NCI-H345 treated with DMSO at 0.1 percent for 48 hours (cell line): ENCODE measurements around the gene SZRD1.

Experiments
- DNase-seq: peaks from one replicate; lab custom pipeline; 2025; ENCODE audit not compliant: unreplicated experiment; lab: John Stamatoyannopoulos, UW

SZRD1 gene

GRCh38 chr1:16367258-16367967 is 371 bp downstream of the SZRD1 start:
- DNase-seq, result peak; percentile 58

- no peak for DNase-seq
These were observed 1.2 kb downstream of the SZRD1 start for GRCh38 chr1:16367968-16368890.

GRCh38 chr1:16369821-16370220 is 2.8 kb downstream of the SZRD1 start:
- no peak for DNase-seq

DNA sequence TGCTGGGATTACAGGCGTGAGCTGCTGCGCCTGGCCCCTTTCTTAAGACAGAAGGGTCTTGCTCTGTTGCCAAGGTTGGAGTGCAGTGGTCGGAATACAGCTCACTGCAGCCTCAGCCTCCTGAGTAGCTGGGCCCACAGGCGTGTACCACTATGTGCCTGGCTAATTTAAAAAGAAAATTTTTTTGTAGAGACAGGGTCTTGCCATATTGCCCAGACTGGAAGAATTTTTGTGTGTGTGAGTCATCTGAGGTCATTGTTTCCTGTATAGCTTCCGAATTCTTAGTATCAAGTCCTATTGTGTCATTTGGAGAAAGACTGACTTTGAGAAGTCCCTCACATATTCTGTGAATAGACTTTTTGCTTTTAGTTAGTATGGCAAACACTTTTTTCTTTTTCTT is 4.7 kb downstream of the SZRD1 start:
- no peak for DNase-seq

GRCh38 chr1:16372535-16373285 is 5.7 kb downstream of the SZRD1 start:
- no peak for DNase-seq

GRCh38 chr1:16374266-16374665 is 7.2 kb downstream of the SZRD1 start:
- DNase-seq, result no peak

GRCh38 chr1:16375521-16376340 is 8.7 kb downstream of the SZRD1 start:
- no peak for DNase-seq

DNA sequence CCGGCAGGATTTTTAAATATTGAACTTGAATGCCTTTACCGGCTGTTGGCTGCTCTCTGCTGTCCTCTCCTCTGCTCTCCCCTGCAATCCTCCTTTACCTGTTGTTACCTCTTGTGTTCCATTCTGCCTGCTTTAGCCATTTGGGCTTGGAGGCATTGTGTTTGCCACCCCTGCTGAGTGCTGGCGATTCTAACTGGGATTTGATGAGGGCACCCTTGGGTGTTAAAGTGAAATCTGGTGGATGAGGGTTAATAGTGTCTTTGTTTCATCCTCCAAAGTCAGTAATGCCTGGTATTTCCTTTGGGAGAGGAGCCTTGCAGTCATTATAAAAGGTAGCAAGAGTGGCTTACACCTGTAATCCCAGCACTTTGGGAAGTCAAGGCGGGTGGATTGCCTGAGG is 9.9 kb downstream of the SZRD1 start:
- DNase-seq, result no peak

- no peak for DNase-seq
These were observed 11.4 kb downstream of the SZRD1 start for GRCh38 chr1:16378443-16378842.

- DNase-seq, result no peak
These were observed 13.8 kb downstream of the SZRD1 start for GRCh38 chr1:16380868-16381267.

GRCh38 chr1:16383888-16384287 is 16.8 kb downstream of the SZRD1 start:
- DNase-seq, result no peak

DNA sequence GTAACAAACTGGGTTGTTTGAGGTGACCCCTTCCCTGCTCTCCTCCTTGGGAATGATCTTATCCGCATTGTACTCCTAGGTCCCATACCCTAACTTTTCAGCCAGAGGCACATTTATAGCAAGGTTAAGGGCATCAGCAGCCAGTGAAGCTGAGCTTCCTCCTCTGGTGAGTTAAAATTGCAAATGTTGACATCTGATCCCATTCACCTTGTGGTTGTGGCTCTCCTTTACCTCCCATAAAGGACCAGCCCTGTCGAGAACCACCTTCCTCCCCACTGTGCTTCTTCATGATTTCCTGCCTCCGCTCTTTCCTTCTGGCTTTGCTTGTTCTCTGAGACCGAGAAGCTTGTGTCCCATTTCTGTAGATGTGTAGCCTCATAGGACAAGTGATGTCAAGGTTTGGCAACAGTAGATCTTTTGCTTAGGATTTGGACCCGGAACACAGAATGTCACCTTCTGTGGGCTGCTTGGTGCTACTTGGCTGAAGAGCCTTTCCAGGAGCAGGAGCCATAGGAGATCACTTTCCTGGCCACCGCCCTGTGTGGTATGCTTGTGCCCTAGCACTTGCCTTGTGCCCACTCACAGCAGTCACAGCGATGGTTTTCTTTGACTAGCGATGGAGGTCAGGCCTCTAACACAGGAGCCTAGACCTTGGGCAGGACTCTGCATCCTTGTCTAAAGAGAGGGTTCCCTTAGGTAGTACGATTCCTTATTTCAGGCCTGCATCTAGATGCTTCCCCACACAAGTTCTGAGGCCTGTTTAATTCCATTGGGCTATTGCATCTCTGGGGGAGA is 18.8 kb downstream of the SZRD1 start:
- DNase-seq, result no peak

DNA sequence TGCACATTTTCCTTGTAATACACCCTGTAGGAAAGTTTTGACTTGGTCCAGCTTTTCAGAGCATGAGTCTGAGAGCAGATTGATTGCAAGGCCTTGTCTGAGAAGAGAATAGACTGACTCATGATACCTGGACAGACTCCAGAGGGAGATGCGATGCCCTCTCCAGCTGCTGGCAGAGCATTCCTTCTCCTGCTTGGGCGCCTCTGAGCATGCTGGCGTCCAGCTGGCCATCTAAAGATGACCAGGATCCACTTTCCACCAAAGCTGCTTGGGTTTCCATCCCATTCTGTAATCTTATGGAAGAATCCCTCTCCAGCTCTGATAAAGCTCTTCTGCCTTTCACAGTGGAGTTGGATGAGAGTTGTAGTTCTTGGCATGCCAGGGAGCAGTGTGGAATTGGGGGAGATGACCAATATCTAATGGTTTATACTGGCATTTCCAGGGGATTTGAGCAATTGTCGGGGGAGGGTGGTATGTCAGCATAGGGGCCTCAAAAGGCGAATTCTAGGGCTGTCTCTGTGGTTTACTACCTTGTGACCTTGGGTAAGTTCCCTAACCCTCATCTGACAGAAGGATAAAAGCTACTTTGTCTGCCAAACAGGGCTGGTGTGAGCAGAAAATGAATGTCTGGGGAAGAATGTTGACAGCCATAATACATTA is 19.5 kb downstream of the SZRD1 start:
- no peak for DNase-seq

GRCh38 chr1:16387201-16388188 is 20.5 kb downstream of the SZRD1 start:
- DNase-seq, result no peak

- DNase-seq, result no peak
These were observed 24.4 kb downstream of the SZRD1 start for GRCh38 chr1:16391411-16391810.

- DNase-seq, result no peak
These were observed 25.9 kb downstream of the SZRD1 start for GRCh38 chr1:16392740-16393569.
